Mesenchymal stem cell (in vitro differentiated cells and primary cell): ENCODE measurements around the gene ECI1. TPM values are rescaled to one million over a fixed set of nuclear protein-coding genes. Genes with fewer than 3 reads are reported as not detected.

Experiments used
- DNase-seq: peaks from one replicate; pipeline ENCODE4 v3.0.0-alpha.2; 2013
- H2AFZ ChIP-seq: one replicate; pipeline ENCODE4 v1.6.1; 2013; ENCODE audit warnings: low read depth, mild to moderate bottlenecking, control low read depth, inconsistent platforms, low read length, moderate library complexity
- H2AK5ac ChIP-seq: 2 replicates; pipeline ENCODE4 v1.6.1; 2013; ENCODE audit warnings: low read length, moderate library complexity, mild to moderate bottlenecking, inconsistent platforms; ENCODE audit not compliant: severe bottlenecking
- H2BK120ac ChIP-seq: one replicate; pipeline ENCODE4 v1.6.1; 2013; ENCODE audit warnings: low read depth, mild to moderate bottlenecking, inconsistent platforms, low read length, moderate library complexity
- H2BK12ac ChIP-seq, 2 experiments: one replicate each; pipeline ENCODE4 v1.6.1; 2013; ENCODE audit warnings: inconsistent platforms in 2 of 2, low read length in 2 of 2, mild to moderate bottlenecking in 2 of 2, moderate library complexity in 2 of 2, control low read depth in 1 of 2
- H2BK15ac ChIP-seq: one replicate; pipeline ENCODE4 v1.6.1; 2013; ENCODE audit warnings: mild to moderate bottlenecking, low read depth, inconsistent platforms; ENCODE audit not compliant: poor library complexity, severe bottlenecking
- H2BK5ac ChIP-seq: 2 replicates; pipeline ENCODE4 v1.6.1; 2013; ENCODE audit warnings: low read depth, mild to moderate bottlenecking, low read length, control low read depth, inconsistent platforms; ENCODE audit not compliant: poor library complexity, severe bottlenecking
- H3K14ac ChIP-seq, 2 experiments: one replicate each; pipeline ENCODE4 v1.6.1; 2013; ENCODE audit warnings: inconsistent platforms in 2 of 2, low read length in 2 of 2, control low read depth in 1 of 2, mild to moderate bottlenecking in 1 of 2, moderate library complexity in 1 of 2
- H3K18ac ChIP-seq, 2 experiments: one replicate each; pipeline ENCODE4 v1.6.1; 2013; ENCODE audit warnings: inconsistent platforms in 2 of 2, low read length in 2 of 2, control low read depth in 1 of 2, low read depth in 1 of 2, mild to moderate bottlenecking in 1 of 2
- H3K23ac ChIP-seq, 2 experiments: one replicate each; pipeline ENCODE4 v1.6.1; 2013; ENCODE audit warnings: inconsistent platforms in 2 of 2, low read length in 2 of 2, mild to moderate bottlenecking in 2 of 2, moderate library complexity in 2 of 2, control low read depth in 1 of 2
- H3K27ac ChIP-seq: 2 replicates; pipeline ENCODE4 v1.5.1; 2013; ENCODE audit warnings: mild to moderate bottlenecking, moderate library complexity, low read length, control low read depth, inconsistent platforms; ENCODE audit not compliant: poor library complexity, severe bottlenecking
- H3K27me3 ChIP-seq, 2 experiments: 2 replicates each; pipeline versions ENCODE4 v1.6.1 to v1.7.0; 2013; ENCODE audit warnings: low read length in 2 of 2, mild to moderate bottlenecking in 2 of 2, moderate library complexity in 2 of 2, control low read depth in 1 of 2, inconsistent platforms in 1 of 2; ENCODE audit not compliant: control insufficient read depth in 1 of 2, insufficient read depth in 1 of 2
- H3K36me3 ChIP-seq, 2 experiments: 2 replicates each; pipeline versions ENCODE4 v1.6.1 to v1.7.0; 2013; ENCODE audit warnings: low read length in 2 of 2, control low read depth in 1 of 2, inconsistent platforms in 1 of 2, low read depth in 1 of 2, mild to moderate bottlenecking in 1 of 2; ENCODE audit not compliant: insufficient read depth in 2 of 2, control insufficient read depth in 1 of 2
- H3K4ac ChIP-seq, 2 experiments: one replicate each; pipeline ENCODE4 v1.6.1; 2013; ENCODE audit warnings: inconsistent platforms in 2 of 2, low read length in 2 of 2, mild to moderate bottlenecking in 2 of 2, moderate library complexity in 2 of 2, control low read depth in 1 of 2, low read depth in 1 of 2
- H3K4me1 ChIP-seq: 2 replicates; pipeline ENCODE4 v1.6.1; 2013; ENCODE audit warnings: low read depth, low read length, control low read depth; ENCODE audit not compliant: control insufficient read depth, insufficient read depth
- H3K4me2 ChIP-seq: 2 replicates; pipeline ENCODE4 v1.6.1; 2013; ENCODE audit warnings: low read length, mild to moderate bottlenecking, inconsistent platforms; ENCODE audit not compliant: poor library complexity, severe bottlenecking
- H3K4me3 ChIP-seq, 2 experiments: 2 replicates each; pipeline versions ENCODE4 v1.5.1 to v1.7.0; 2013; ENCODE audit warnings: low read length in 2 of 2, mild to moderate bottlenecking in 2 of 2, control low read depth in 1 of 2, low read depth in 1 of 2; ENCODE audit not compliant: insufficient read depth in 1 of 2
- H3K79me1 ChIP-seq: replicated peaks from 2 replicates; pipeline ENCODE4 v1.6.1; 2013; ENCODE audit warnings: mild to moderate bottlenecking, control low read depth, low read length, inconsistent platforms; ENCODE audit not compliant: poor library complexity, severe bottlenecking
- H3K9ac ChIP-seq: 2 replicates; pipeline ENCODE4 v1.7.0; 2013; ENCODE audit warnings: mild to moderate bottlenecking, low read length, moderate library complexity
- H3K9me3 ChIP-seq: 2 replicates; pipeline ENCODE4 v1.7.0; 2013; ENCODE audit warnings: mild to moderate bottlenecking, low read length; ENCODE audit not compliant: control insufficient read depth
- H4K8ac ChIP-seq: one replicate; pipeline ENCODE4 v1.6.1; 2013; ENCODE audit warnings: inconsistent platforms, mild to moderate bottlenecking, low read length, moderate library complexity
- H4K91ac ChIP-seq: one replicate; pipeline ENCODE4 v1.6.1; 2013; ENCODE audit warnings: mild to moderate bottlenecking, low read length, inconsistent platforms
- WGBS: methylation state at CpG from one replicate; pipeline ENCODE4 v1.1.7; 2013; ENCODE audit warnings: mixed read lengths; 5-methylcytosine and 5-hydroxymethylcytosine counted together
- polyA plus RNA-seq, 2 experiments: library from polyadenylated mRNA; stranded (reverse); fragments of 200-250 nt; gene quantifications; one replicate each; pipeline ENCODE4 v1.2.3, GENCODE V29; 2013

ECI1 gene, protein sequence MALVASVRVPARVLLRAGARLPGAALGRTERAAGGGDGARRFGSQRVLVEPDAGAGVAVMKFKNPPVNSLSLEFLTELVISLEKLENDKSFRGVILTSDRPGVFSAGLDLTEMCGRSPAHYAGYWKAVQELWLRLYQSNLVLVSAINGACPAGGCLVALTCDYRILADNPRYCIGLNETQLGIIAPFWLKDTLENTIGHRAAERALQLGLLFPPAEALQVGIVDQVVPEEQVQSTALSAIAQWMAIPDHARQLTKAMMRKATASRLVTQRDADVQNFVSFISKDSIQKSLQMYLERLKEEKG
- polyA plus RNA-seq (2013, experiment 1 of 2), result 31.9 TPM
- 32.9 TPM for polyA plus RNA-seq (2013, experiment 2 of 2)

DNA sequence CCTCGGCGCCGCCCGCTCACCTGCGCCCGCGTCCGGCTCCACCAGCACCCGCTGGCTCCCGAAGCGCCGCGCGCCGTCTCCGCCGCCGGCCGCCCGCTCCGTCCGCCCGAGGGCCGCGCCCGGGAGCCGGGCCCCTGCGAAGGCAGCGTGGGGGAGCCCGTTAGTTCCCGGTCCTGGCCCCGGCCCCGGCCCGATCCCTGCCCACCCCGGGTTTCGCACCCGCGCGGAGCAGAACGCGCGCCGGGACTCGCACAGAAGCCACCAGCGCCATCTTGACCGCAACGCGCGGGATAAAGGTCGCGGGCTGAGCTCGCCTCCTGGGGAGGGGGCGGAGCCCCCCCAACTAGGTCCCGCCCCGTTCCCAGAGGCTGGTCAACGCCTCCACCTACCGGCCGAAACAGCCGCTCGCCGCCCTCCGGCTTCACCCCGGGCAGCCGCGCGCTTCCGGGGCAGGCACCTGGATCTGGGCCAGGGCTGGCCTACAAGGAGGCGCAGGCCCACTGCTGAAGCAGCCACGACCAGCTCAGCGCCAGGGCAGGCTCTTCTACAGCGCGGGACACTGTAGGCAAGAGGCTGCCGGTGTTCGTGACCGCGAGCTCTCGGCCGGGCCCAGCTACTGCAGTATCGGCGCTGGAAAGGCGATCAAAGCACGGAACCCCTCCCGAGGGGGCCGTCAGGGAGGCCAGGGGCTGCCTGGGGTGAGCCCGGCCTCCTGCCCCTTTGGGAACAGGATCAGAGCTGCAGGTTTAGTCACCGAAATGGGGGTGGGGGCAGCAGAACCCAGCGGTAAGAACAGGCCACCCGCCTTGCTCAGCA is at the start of gene ECI1:
Gene ECI1 (minus strand): TSS at position 292 of the 816 bp plus-strand sequence. CDS start 21 bp downstream, at position 271.
- Histone ChIP-seq H3K79me1 (peaks cover 17% of the 10 kb centered on the region), H3K9me3 (no peaks in the 10 kb centered on the region), H3K27me3 (no peaks in the 10 kb centered on the region), H3K4me2 (peak within 1 kb of the TSS; percentile 65), H4K8ac (peak within 1 kb of the TSS; percentile 93), H3K27ac (peak within 1 kb of the TSS; percentile 79), H3K14ac (peak within 1 kb of the TSS in 1 of 2 experiments; percentile 76), H2BK12ac (peak within 1 kb of the TSS in 1 of 2 experiments; percentile 70), H3K36me3 (peaks cover 45 to 50% of the 10 kb centered on the region in 2 experiments), H4K91ac (peak within 1 kb of the TSS; percentile 80), H3K23ac (no peak within 1 kb of the TSS), H3K4ac (peak within 1 kb of the TSS; percentile 62 to 83), H2AFZ (peak within 1 kb of the TSS; percentile 48), H2AK5ac (peak within 1 kb of the TSS; percentile 30), H2BK5ac (no peak within 1 kb of the TSS), H3K9ac (peak within 1 kb of the TSS; percentile 89), H2BK120ac (peak within 1 kb of the TSS; percentile 82), H2BK15ac (peak within 1 kb of the TSS; percentile 48), H3K18ac (peak within 1 kb of the TSS; percentile 67 to 77), H3K4me1 (peaks cover 16% of the 10 kb centered on the region), H3K4me3 (peak within 1 kb of the TSS; percentile 76 to 82)
- WGBS, result under 1% methylated on average over 79 of the region's 88 CpGs
- DNase-seq, result peak; percentile 95

DNA sequence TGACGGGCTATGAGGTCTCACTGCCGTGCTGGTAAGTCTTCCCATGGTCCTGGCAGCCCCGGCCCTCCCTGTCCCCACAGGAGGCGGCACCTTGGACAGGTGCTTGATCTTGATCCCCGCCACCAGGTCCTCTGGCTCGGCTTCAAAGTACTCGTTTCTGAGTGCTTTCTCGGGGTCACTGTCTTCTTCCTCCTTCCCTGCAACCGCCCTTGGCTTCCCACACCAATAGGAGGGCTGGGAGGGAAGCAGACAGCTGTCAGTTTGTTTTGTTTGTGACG is 48.5 kb upstream of the ECI1 start:
- H4K8ac ChIP-seq, result no peak overlapping the region
- 65% methylated on average over 8 of the region's 10 CpGs for WGBS
- no peaks in the 10 kb centered on the region for H3K79me1 ChIP-seq
- H3K18ac ChIP-seq, result no peak overlapping the region
- H3K4me3 ChIP-seq, result no peak overlapping the region
- H4K91ac ChIP-seq, result no peak overlapping the region
- peaks cover 10 to 15% of the 10 kb centered on the region in 2 experiments for H3K27me3 ChIP-seq
- no peak for DNase-seq
- peaks cover 6% of the 10 kb centered on the region for H3K4me1 ChIP-seq
- H3K27ac ChIP-seq, result no peak overlapping the region
- no peak overlapping the region for H3K14ac ChIP-seq
- no peak overlapping the region for H2AFZ ChIP-seq
- H3K9me3 ChIP-seq, result no peaks in the 10 kb centered on the region
- no peak overlapping the region for H3K23ac ChIP-seq
- H2BK120ac ChIP-seq, result no peak overlapping the region
- H3K9ac ChIP-seq, result no peak overlapping the region
- no peak overlapping the region for H2BK12ac ChIP-seq
- no peak overlapping the region for H2AK5ac ChIP-seq
- peaks cover 0 to 4% of the 10 kb centered on the region in 2 experiments for H3K36me3 ChIP-seq
- no peak overlapping the region for H2BK15ac ChIP-seq
- no peak overlapping the region for H3K4ac ChIP-seq
- H2BK5ac ChIP-seq, result no peak overlapping the region
- H3K4me2 ChIP-seq, result no peak overlapping the region

DNA sequence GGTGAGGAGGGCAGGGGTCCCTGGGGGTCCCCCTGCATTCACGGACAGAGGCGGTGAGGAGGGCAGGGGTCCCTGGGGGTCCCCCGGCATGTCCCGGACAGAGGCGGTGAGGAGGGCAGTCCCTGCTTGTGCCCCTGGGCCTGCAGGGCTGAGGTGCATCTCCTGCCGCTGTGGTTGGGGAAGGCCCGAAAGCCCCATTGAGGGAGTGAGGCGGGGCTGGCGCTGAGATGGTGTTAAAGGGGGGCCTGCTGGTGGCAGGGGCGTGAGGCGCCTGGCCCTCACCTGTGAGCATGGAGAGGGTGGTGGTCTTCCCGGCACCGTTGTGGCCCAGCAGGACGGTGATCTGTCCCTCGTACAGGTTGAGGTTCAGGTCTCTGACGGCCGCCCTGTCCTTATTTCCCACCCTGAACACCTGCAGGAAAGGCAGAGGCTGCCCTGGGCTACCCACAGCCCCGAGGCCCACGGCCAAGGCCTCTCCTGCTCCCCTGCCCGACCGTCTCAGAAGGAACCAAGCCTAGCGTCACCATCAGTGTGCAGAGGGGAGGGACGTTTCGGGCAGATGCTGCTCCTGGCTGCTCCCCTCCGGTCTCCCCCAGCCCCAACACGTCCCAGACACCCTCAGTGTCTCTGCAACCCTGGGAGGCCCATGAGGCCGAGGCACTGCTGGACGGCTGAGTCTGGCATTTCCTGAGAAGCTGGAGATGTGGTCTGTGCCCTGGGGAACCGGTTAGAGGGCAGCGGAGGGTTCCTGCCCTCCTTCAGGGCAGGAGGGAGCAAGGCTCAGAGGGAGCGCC is 47.9 kb upstream of the ECI1 start:
- Histone ChIP-seq H3K14ac (no peak overlapping the region), H3K4me1 (peaks cover 6% of the 10 kb centered on the region), H3K4me2 (no peak overlapping the region), H4K91ac (no peak overlapping the region), H3K36me3 (peaks cover 0 to 4% of the 10 kb centered on the region in 2 experiments), H3K27me3 (peaks cover 10 to 15% of the 10 kb centered on the region in 2 experiments), H3K9ac (no peak overlapping the region), H2BK5ac (no peak overlapping the region), H2BK120ac (no peak overlapping the region), H3K79me1 (no peaks in the 10 kb centered on the region), H3K23ac (no peak overlapping the region), H2AFZ (no peak overlapping the region), H2BK15ac (no peak overlapping the region), H3K9me3 (no peaks in the 10 kb centered on the region), H3K18ac (no peak overlapping the region), H2BK12ac (no peak overlapping the region), H4K8ac (no peak overlapping the region), H3K4ac (no peak overlapping the region), H2AK5ac (no peak overlapping the region), H3K4me3 (peak overlapping the region in 1 of 2 experiments; percentile 19), H3K27ac (no peak overlapping the region)
- DNase-seq, result no peak
- WGBS, result 88% methylated on average over 30 of the region's 31 CpGs
